Measurements from ENCODE around the gene RMDN2.
"Not testable (repeated sequence)": the region's sequence is repeated elsewhere in the genome, so short reads cannot be mapped to it uniquely, and the experiment has no call there.

Gene RMDN2

DNA sequence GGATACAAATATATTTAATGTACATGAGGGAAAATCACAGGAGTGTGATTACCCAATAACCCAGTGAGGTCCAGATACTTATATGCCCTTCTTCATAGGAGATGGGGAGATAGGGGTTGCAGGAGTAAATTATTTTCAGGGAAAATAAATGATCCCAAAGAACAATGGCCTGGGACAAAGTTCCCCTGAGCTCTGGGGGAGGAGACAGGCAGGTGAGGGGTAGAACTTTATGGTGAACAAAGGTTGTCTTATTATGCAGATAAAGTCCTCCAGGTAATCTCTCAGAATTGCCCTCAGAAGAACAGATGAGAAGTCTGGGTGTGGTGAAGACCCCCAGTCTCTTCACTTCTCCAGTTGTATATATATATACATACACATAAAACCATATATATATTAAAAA lies 22.1 kb upstream of the RMDN2 start:
- no peak for DNase-seq

GRCh38 chr2:37904425-37904824 lies 20.7 kb upstream of the RMDN2 start:
- DNase-seq = no peak

- DNase-seq = no peak
Measured at GRCh38 chr2:37904993-37905392, 20.1 kb upstream of the RMDN2 start.

GRCh38 chr2:37906131-37906530 lies 19.0 kb upstream of the RMDN2 start:
- DNase-seq = no peak

- no peak for DNase-seq
Measured at GRCh38 chr2:37907501-37908225, 17.4 kb upstream of the RMDN2 start.

- DNase-seq = no peak
Measured at GRCh38 chr2:37911296-37911873, 13.7 kb upstream of the RMDN2 start.

GRCh38 chr2:37912056-37912455 lies 13.0 kb upstream of the RMDN2 start:
- DNase-seq = no peak

DNA sequence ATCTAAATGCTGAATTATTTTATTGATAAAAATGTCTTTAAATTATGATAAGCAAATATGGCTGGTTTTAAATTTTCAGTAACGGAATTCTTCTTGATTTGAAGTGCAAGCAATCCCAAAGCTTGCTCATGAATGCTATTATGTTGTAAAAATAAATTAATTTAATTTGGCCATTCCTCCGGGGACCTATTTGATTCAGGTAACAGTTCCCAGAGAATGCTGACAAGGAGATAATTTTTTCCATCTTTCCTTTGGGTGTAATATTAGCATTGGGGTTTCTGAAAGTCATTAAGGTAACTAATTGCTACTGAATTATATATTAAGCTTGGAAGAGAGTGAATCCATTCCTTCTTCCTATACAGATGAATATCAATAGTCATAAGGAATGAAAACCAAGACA lies 12.5 kb upstream of the RMDN2 start:
- DNase-seq = no peak

GRCh38 chr2:37914340-37914739 lies 10.7 kb upstream of the RMDN2 start:
- DNase-seq = no peak

- no peak for DNase-seq
Measured at GRCh38 chr2:37915773-37916172, 9.3 kb upstream of the RMDN2 start.

GRCh38 chr2:37916512-37917082 lies 8.5 kb upstream of the RMDN2 start:
- no peak for DNase-seq

- no peak for DNase-seq
Measured at GRCh38 chr2:37917281-37918228, 7.5 kb upstream of the RMDN2 start.

DNA sequence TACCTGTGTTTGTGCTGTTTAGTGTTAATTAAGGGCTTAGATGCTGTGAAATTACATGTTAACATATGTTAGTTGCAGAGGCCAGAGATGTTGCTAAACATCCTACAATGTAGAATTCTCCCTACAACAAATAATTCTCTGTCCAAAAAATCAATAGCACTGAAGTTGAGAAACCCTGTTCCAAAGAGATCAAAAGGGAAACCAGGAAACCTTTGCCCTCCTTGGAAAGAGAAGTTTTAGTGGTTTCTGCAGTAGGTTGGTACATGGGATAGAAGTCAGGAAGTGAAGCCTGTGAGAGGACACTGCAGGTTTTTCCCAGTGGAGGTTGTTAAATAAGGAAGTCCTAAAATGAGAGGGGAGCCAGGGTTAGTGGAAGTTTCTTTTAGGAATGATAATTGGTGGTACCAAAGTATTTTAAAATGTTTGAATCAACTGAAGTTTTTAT lies 6.3 kb upstream of the RMDN2 start:
- DNase-seq = no peak

GRCh38 chr2:37919631-37920032 lies 5.5 kb upstream of the RMDN2 start:
- DNase-seq = no peak

GRCh38 chr2:37920570-37920969 lies 4.5 kb upstream of the RMDN2 start:
- no peak for DNase-seq

DNA sequence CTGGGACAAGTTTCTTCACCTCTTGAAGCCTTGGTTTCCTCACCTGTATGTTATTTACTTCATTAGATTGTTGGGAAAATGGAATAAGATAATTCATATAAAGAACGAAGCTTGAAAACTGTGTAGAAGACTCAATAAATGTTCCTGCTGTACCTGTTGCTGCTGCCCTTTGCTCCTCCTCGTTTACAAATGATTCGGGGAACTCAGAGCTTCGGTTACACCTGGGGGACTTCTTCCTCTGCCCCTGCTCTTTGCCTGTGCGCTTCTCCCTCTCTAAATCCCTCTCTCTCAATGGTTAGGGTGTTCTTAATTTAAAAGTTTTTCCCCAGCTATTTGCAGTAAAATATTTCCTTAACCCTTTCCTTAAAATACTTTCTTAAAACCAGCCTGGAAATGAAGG lies 3.3 kb upstream of the RMDN2 start:
- DNase-seq = no peak

DNA sequence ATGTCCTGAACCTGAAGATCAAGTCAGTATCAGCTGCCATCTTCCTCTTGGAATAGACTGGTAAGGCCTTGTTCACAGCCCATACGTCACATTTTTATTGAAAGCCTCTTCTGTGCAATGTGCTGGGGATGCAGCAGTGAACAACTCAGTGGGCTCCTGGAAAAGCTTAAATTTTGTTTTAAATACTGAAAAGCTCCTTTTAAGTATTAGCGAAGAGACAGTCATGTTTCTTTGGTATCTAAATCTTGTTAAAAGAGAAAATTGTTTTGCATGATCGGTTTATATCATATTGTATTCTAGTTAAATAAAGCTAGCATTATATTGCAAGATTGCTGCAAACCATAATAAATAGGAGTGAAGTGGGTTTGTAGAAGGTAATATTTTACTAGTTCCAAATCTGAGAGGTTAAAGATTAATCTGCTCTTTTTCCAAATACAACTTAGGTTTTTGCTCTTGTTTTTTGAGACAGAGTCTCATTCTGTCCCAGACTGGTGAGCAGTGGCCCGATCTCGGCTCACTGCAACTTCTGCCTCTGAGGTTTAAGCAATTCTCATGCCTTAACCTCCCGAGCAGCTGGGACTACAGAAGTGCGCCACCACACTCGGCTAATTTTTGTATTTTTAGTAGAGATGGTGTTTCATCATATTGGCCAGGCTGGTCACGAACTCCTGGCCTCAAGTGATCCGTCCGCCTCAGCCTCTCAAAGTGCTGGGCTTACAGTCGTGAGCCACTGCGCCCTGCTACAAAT lies 1.6 kb upstream of the RMDN2 start:
- no peak for DNase-seq

- DNase-seq = no peak
Measured at GRCh38 chr2:37926635-37927034, 1.5 kb downstream of the RMDN2 start.

GRCh38 chr2:37928377-37928776 lies 3.3 kb downstream of the RMDN2 start:
- DNase-seq = no peak

GRCh38 chr2:37930392-37930791 lies 5.3 kb downstream of the RMDN2 start:
- DNase-seq = not testable (repeated sequence)

DNA sequence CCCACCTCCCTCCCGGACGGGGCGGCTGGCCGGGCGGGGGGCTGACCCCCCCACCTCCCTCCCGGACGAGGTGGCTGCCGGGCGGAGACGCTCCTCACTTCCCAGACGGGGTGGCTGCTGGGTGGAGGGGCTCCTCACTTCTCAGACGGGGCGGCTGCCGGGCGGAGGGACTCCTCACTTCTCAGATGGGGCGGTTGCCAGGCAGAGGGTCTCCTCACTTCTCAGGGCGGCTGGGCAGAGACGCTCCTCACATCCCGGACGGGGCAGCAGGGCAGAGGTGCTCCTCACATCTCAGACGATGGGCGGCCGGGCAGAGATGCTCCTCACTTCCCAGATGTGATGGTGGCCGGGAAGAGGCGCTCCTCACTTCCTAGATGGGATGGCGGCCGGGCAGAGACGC lies 7.8 kb downstream of the RMDN2 start:
- not testable (repeated sequence) for DNase-seq
